K562 (cell line): ENCODE measurements around the gene TNFAIP3. TPM values are rescaled to one million over a fixed set of nuclear protein-coding genes. Genes with fewer than 3 reads are reported as not detected.

Experiments
- ATF1 ChIP-seq, 2 experiments: fragments of 450-650 bp in 1 of 2; IDR thresholded peaks; 2 replicates each; pipeline ENCODE4 v1.6.1; 2016; ENCODE audit warnings: missing compliant biosample characterization in 1 of 2, missing genetic modification characterization in 1 of 2
- CREB1 ChIP-seq, 2 experiments: sonication (generic) in 1 of 2; formaldehyde crosslinking in 1 of 2; IDR thresholded peaks; 2 replicates each; pipeline versions ENCODE4 v1.6.1 to v1.8.0; 2012 to 2022; ENCODE audit warnings: inconsistent platforms in 1 of 2, mild to moderate bottlenecking in 1 of 2, missing genetic modification reagents in 1 of 2, moderate library complexity in 1 of 2
- GABPA ChIP-seq: fragments of 200-800 bp; sonication (Bioruptor generic); conservative IDR thresholded peaks from 2 replicates; pipeline ENCODE4 v1.6.1; 2016; ENCODE audit warnings: low read depth, missing genetic modification characterization, missing compliant biosample characterization
- JUND ChIP-seq, 2 experiments: IDR thresholded peaks; 2 replicates in 1 of 2; 3 replicates in 1 of 2; pipeline ENCODE4 v1.6.1; 2011; ENCODE audit warnings: borderline replicate concordance in 2 of 2, low read depth in 2 of 2, low read length in 2 of 2, improper control_type of control experiment in 1 of 2, missing biosample characterization in 1 of 2, missing genetic modification characterization in 1 of 2, missing genetic modification reagents in 1 of 2
- LEF1 ChIP-seq: fragments of 450-650 bp; IDR thresholded peaks from 2 replicates; pipeline ENCODE4 v1.6.1; 2016; ENCODE audit warnings: mild to moderate bottlenecking
- RBM14 ChIP-seq: fragments of 200-400 bp; formaldehyde crosslinking; IDR thresholded peaks from 2 replicates; pipeline ENCODE4 v1.6.1; 2018; ENCODE audit warnings: low read depth, mild to moderate bottlenecking, low read length, moderate library complexity, borderline replicate concordance; ENCODE audit not compliant: insufficient read depth
- RBM17 ChIP-seq: fragments of 200-400 bp; formaldehyde crosslinking; IDR thresholded peaks from 2 replicates; pipeline ENCODE4 v1.6.1; 2017; ENCODE audit warnings: low read depth, mild to moderate bottlenecking, low read length, borderline replicate concordance
- REST ChIP-seq, 2 experiments: fragments of 450-650 bp; formaldehyde crosslinking in 1 of 2; IDR thresholded peaks; 2 replicates each; pipeline versions ENCODE4 v1.4.0 to v1.6.1; 2014 to 2020; ENCODE audit warnings: mild to moderate bottlenecking in 2 of 2, borderline replicate concordance in 1 of 2, low read depth in 1 of 2
- SP1 ChIP-seq: sonication (generic); formaldehyde crosslinking; IDR thresholded peaks from 2 replicates; pipeline ENCODE4 v1.8.1; 2022; ENCODE audit warnings: mild to moderate bottlenecking, missing genetic modification reagents
- TEAD4 ChIP-seq, 2 experiments: sonication (generic) in 1 of 2; formaldehyde crosslinking in 1 of 2; IDR thresholded peaks; 2 replicates each; pipeline versions ENCODE4 v1.6.1 to v1.8.0; 2012 to 2022; ENCODE audit warnings: borderline replicate concordance in 1 of 2, inconsistent platforms in 1 of 2, low read length in 1 of 2, mild to moderate bottlenecking in 1 of 2, missing genetic modification reagents in 1 of 2
- ZKSCAN8 ChIP-seq: fragments of 200-800 bp; sonication (Bioruptor generic); IDR thresholded peaks from 2 replicates; pipeline ENCODE4 v1.6.1; 2016; ENCODE audit warnings: missing genetic modification characterization, missing compliant biosample characterization
- polyA plus RNA-seq, 8 experiments: library from polyadenylated mRNA; depleted of rRNA in 4 of 8; stranded (reverse) in 5 of 8; unstranded in 3 of 8; fragments of >200 nt; fragmentation: Nextera tagmentation in 2 of 8; fragmentation: Illumina TruSeq in 1 of 8; extraction: Ambion mirVana in 2 of 8; extraction: Trizol in 1 of 8; gene quantifications; 2 replicates each; pipeline versions ENCODE4 v1.2.1 to v1.2.3, GENCODE V29; 2011 to 2014; ENCODE audit warnings: inconsistent platforms in 1 of 8, missing spikeins in 1 of 8
- total RNA-seq, 7 experiments: library from RNA; depleted of rRNA in 6 of 7; stranded (reverse); fragments of >200 nt in 6 of 7; fragmentation: Illumina TruSeq in 2 of 7; extraction: Trizol in 2 of 7; gene quantifications; 2 replicates each; pipeline versions ENCODE4 v1.2.1 to v1.2.3, GENCODE V29; 2011 to 2021; ENCODE audit warnings: low replicate concordance in 1 of 7
- TF ChIP-seq, protein P1 (sequence below): fragments of 200-800 bp; sonication (Bioruptor generic); IDR thresholded peaks from 2 replicates; pipeline ENCODE4 v1.6.1; 2017; ENCODE audit warnings: missing genetic modification characterization, missing compliant biosample characterization

The TNFAIP3 gene
- total and polyA plus RNA-seq, 9 of the 15 experiments (the other 6 are each of a cell fraction or from before 2014, with no cell fraction given) = 0.79 to 17.0 (median 6.4) TPM

GRCh38 chr6:137823826-137824555 is 43.1 kb upstream of the TNFAIP3 start (continued):
- TF ChIP-seq REST (IDR thresholded peaks at IDR 0.05; ENCODE audit: borderline replicate concordance) (peak; percentile 55; the same call in 1 of the 2 replicates), REST (CRISPR knock-in tag; IDR thresholded peaks at IDR 0.05; ENCODE audit: low read depth) (no peak), JUND (IDR thresholded peaks at IDR 0.05; ENCODE audit: borderline replicate concordance, low read depth, low read length) (peak; percentile 2; the same call in 1 of the 2 replicates), JUND (tag; IDR thresholded peaks at IDR 0.05; ENCODE audit: borderline replicate concordance, low read depth, low read length) (no peak; the same call in 2 of the 3 replicates), RBM14 (no peak), GABPA (tag) (0 out of 2 replicates have a peak, but pooled peaks have one; percentile 9), RBM17 (no peak), TEAD4 (IDR thresholded peaks at IDR 0.05; ENCODE audit: low read length) (0 out of 2 replicates have a peak, but pooled peaks have one; percentile 12), TEAD4 (CRISPR knock-in tag; IDR thresholded peaks at IDR 0.05; ENCODE audit: borderline replicate concordance) (no peak), LEF1 (no peak; the same call in 1 of the 2 replicates), ZKSCAN8 (no peak), CREB1 (IDR thresholded peaks at IDR 0.05) (peak; percentile 49), CREB1 (CRISPR knock-in tag; IDR thresholded peaks at IDR 0.05) (no peak), SP1 (CRISPR knock-in tag) (no peak), ATF1 (CRISPR knock-in tag; IDR thresholded peaks at IDR 0.05) (no peak), ATF1 (tag; IDR thresholded peaks at IDR 0.05) (peak; percentile 75)
- TF ChIP-seq, protein P1, sequence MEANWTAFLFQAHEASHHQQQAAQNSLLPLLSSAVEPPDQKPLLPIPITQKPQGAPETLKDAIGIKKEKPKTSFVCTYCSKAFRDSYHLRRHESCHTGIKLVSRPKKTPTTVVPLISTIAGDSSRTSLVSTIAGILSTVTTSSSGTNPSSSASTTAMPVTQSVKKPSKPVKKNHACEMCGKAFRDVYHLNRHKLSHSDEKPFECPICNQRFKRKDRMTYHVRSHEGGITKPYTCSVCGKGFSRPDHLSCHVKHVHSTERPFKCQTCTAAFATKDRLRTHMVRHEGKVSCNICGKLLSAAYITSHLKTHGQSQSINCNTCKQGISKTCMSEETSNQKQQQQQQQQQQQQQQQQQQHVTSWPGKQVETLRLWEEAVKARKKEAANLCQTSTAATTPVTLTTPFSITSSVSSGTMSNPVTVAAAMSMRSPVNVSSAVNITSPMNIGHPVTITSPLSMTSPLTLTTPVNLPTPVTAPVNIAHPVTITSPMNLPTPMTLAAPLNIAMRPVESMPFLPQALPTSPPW = 0 out of 2 replicates have a peak, but pooled peaks have one; percentile 9
